ENCODE data around the gene PLEKHG7. TPM values are rescaled to one million over a fixed set of nuclear protein-coding genes. Genes with fewer than 3 reads are reported as not detected.

The PLEKHG7 gene
- total and polyA plus RNA-seq, 2 donors (not counting 1 experiment from before 2014, with no cell fraction given), result 7.5 to 23.2 TPM

DNA sequence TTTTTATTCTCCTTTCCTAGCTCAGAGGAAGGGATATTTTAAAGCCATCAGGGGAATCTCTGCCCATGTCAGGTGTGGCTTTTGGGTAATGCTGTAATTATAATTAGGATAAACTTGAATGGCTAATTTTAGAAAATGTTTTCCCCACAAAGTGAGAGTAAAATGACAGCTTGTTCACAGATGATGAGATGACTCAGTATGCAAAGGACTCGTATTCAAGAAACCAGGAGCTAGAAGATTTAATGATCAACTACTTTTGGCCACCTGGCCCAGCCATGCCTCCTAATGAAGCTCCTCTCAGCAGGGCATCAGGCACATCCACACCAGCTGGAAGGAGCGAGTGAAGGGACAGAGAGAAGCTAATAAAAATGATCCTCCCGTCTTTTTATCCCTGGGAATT lies 29.0 kb upstream of the PLEKHG7 start:
- H3K27me3 ChIP-seq (replicated peaks in 1 of 4; ENCODE audit: control extremely low read depth in 1 of 4, control insufficient read depth in 3 of 4, insufficient read depth in 4 of 4, low read length in 3 of 4), result no peaks in the 10 kb centered on the region
- DNase-seq (no peak), ATAC-seq (ENCODE audit: low read depth) (no peak)
- no peak overlapping the region for H2AFZ ChIP-seq (ENCODE audit: insufficient read depth, low read depth, low read length, poor library complexity, severe bottlenecking)
- no peaks in the 10 kb centered on the region for H4K20me1 ChIP-seq (ENCODE audit: control insufficient read depth, insufficient read depth, low read length, poor library complexity, severe bottlenecking)
- H3K27ac Mint-ChIP-seq, result no peak overlapping the region
- H3K4me1 Mint-ChIP-seq, result peaks cover 23% of the 10 kb centered on the region
- no peak overlapping the region for H3K4me3 Mint-ChIP-seq
- no peaks in the 10 kb centered on the region for H3K27me3 Mint-ChIP-seq
- no peak overlapping the region for H3K4me3 ChIP-seq (ENCODE audit: control extremely low read depth in 1 of 5, extremely low read depth in 1 of 5, insufficient read depth in 1 of 5, low read depth in 2 of 5, low read length in 4 of 5)
- CTCF ChIA-PET, result no interaction called here
- H3K79me2 ChIP-seq (ENCODE audit: control insufficient read depth, insufficient read depth, low read length), result no peaks in the 10 kb centered on the region
- no peaks in the 10 kb centered on the region for H3K36me3 ChIP-seq (replicated peaks in 1 of 2; ENCODE audit: control extremely low read depth in 1 of 2, control insufficient read depth in 1 of 2, extremely low read depth in 1 of 2, insufficient read depth in 2 of 2, low read length in 1 of 2)
- H3K9ac ChIP-seq (ENCODE audit: low read length), result no peak overlapping the region
- peaks cover 6 to 9% of the 10 kb centered on the region in 2 donors for H3K4me1 ChIP-seq (ENCODE audit: control insufficient read depth in 2 of 2, insufficient read depth in 2 of 2, low read length in 2 of 2)
- no peaks in the 10 kb centered on the region for H3K9me3 Mint-ChIP-seq (ENCODE audit: insufficient read depth)
- TF ChIP-seq CTCF (IDR thresholded peaks at IDR 0.05) (no peak), EZH2 (IDR thresholded peaks at IDR 0.05; ENCODE audit: borderline replicate concordance, insufficient read depth, low read depth, low read length, poor library complexity, severe bottlenecking) (no peak)
- H3K27ac ChIP-seq (ENCODE audit: low read length in 2 of 2), result no peak overlapping the region
- H3K4me2 ChIP-seq (replicated peaks; ENCODE audit: low read depth, low read length, poor library complexity, severe bottlenecking), result no peak overlapping the region
- POLR2A ChIA-PET, result no interaction called here
- peaks cover 0 to 6% (median 0%) of the 10 kb centered on the region in 3 donors for H3K9me3 ChIP-seq (ENCODE audit: control extremely low read depth in 1 of 3, control insufficient read depth in 2 of 3, insufficient read depth in 1 of 3, low read length in 2 of 3)
- 100% methylated on average over 1 of the region's 3 CpGs for WGBS (ENCODE audit: insufficient coverage)
- intact Hi-C loops (cut with micrococcal nuclease), result no loop called here

- Histone ChIP-seq H3K36me3 (replicated peaks in 1 of 2; ENCODE audit: control extremely low read depth in 1 of 2, control insufficient read depth in 1 of 2, extremely low read depth in 1 of 2, insufficient read depth in 2 of 2, low read length in 1 of 2) (no peaks in the 10 kb centered on the region), H2AFZ (ENCODE audit: insufficient read depth, low read depth, low read length, poor library complexity, severe bottlenecking) (no peak overlapping the region), H3K9me3 (ENCODE audit: control extremely low read depth in 1 of 3, control insufficient read depth in 2 of 3, insufficient read depth in 1 of 3, low read length in 2 of 3) (peaks cover 0 to 6% (median 0%) of the 10 kb centered on the region in 3 donors), H3K27ac (ENCODE audit: low read length in 2 of 2) (no peak overlapping the region), H3K27me3 (replicated peaks in 1 of 4; ENCODE audit: control extremely low read depth in 1 of 4, control insufficient read depth in 3 of 4, insufficient read depth in 4 of 4, low read length in 3 of 4) (no peaks in the 10 kb centered on the region), H3K79me2 (ENCODE audit: control insufficient read depth, insufficient read depth, low read length) (no peaks in the 10 kb centered on the region), H3K4me3 (ENCODE audit: control extremely low read depth in 1 of 5, extremely low read depth in 1 of 5, insufficient read depth in 1 of 5, low read depth in 2 of 5, low read length in 4 of 5) (no peak overlapping the region), H3K4me1 (ENCODE audit: control insufficient read depth in 2 of 2, insufficient read depth in 2 of 2, low read length in 2 of 2) (peaks cover 6 to 9% of the 10 kb centered on the region in 2 donors), H3K4me2 (replicated peaks; ENCODE audit: low read depth, low read length, poor library complexity, severe bottlenecking) (no peak overlapping the region), H4K20me1 (ENCODE audit: control insufficient read depth, insufficient read depth, low read length, poor library complexity, severe bottlenecking) (no peaks in the 10 kb centered on the region), H3K9ac (ENCODE audit: low read length) (no peak overlapping the region)
- no peaks in the 10 kb centered on the region for H3K27me3 Mint-ChIP-seq
- H3K9me3 Mint-ChIP-seq (ENCODE audit: insufficient read depth), result no peaks in the 10 kb centered on the region
- H3K27ac Mint-ChIP-seq, result no peak overlapping the region
- intact Hi-C loops (cut with micrococcal nuclease), result no loop called here
- ATAC-seq (ENCODE audit: low read depth), result no peak
- TF ChIP-seq CTCF (IDR thresholded peaks at IDR 0.05) (no peak), EZH2 (IDR thresholded peaks at IDR 0.05; ENCODE audit: borderline replicate concordance, insufficient read depth, low read depth, low read length, poor library complexity, severe bottlenecking) (no peak)
- CTCF ChIA-PET, result no interaction called here
- peaks cover 23% of the 10 kb centered on the region for H3K4me1 Mint-ChIP-seq
- no peak for DNase-seq
- H3K4me3 Mint-ChIP-seq, result no peak overlapping the region
- WGBS (ENCODE audit: insufficient coverage), result 74% methylated on average over 3 of the region's 3 CpGs
- POLR2A ChIA-PET, result no interaction called here
Measured at GRCh38 chr12:92674500-92674899, 28.3 kb upstream of the PLEKHG7 start.

Measured in B cell (primary cell).